Ishikawa (cell line): ENCODE measurements around the gene CTF1.

Source experiments
- CEBPB ChIP-seq: IDR thresholded peaks from 2 replicates; pipeline ENCODE4 v1.6.1; 2012
- CREB1 ChIP-seq: IDR thresholded peaks from 2 replicates; pipeline ENCODE4 v1.6.1; 2012; ENCODE audit warnings: low read depth
- EGR1 ChIP-seq: IDR thresholded peaks from 2 replicates; pipeline ENCODE4 v1.6.1; 2012
- EP300 ChIP-seq: IDR thresholded peaks from 2 replicates; pipeline ENCODE4 v1.6.1; 2012; ENCODE audit warnings: borderline replicate concordance
- FOXM1 ChIP-seq: IDR thresholded peaks from 2 replicates; pipeline ENCODE4 v1.6.1; 2012; ENCODE audit warnings: low read depth, borderline replicate concordance
- MAX ChIP-seq: IDR thresholded peaks from 2 replicates; pipeline ENCODE4 v1.6.1; 2012
- RAD21 ChIP-seq: IDR thresholded peaks from 2 replicates; pipeline ENCODE4 v1.6.1; 2012; ENCODE audit warnings: low read depth
- REST ChIP-seq: IDR thresholded peaks from 2 replicates; pipeline ENCODE4 v1.6.1; 2012; ENCODE audit warnings: low read depth, mild to moderate bottlenecking
- TAF1 ChIP-seq: IDR thresholded peaks from 2 replicates; pipeline ENCODE4 v1.6.1; 2012; ENCODE audit warnings: low read depth, mild to moderate bottlenecking
- TEAD4 ChIP-seq: IDR thresholded peaks from 2 replicates; pipeline ENCODE4 v1.6.1; 2012
- USF1 ChIP-seq: IDR thresholded peaks from 2 replicates; pipeline ENCODE4 v1.6.1; 2012
- ZBTB7A ChIP-seq: IDR thresholded peaks from 2 replicates; pipeline ENCODE4 v1.6.1; 2012; ENCODE audit warnings: low read depth

- no peak for TF ChIP-seq EP300
- no peak for TF ChIP-seq CREB1
- no peak for TF ChIP-seq TEAD4
- TF ChIP-seq RAD21 = no peak
- no peak for TF ChIP-seq ZBTB7A
- TF ChIP-seq FOXM1 = no peak
- TF ChIP-seq MAX = no peak
- no peak for TF ChIP-seq USF1
- TF ChIP-seq CEBPB = no peak
- no peak for TF ChIP-seq TAF1
- TF ChIP-seq EGR1 = no peak
- TF ChIP-seq REST = no peak
Measured at GRCh38 chr16:30858829-30859423, 37.5 kb upstream of the CTF1 start.
